Erythroblast (primary cell): Measurements from ENCODE around the gene PALLD.

Source experiments
- GATA1 ChIP-seq: IDR thresholded peaks from 2 replicates; pipeline ENCODE4 v1.6.1; 2011; ENCODE audit warnings: low read depth, mild to moderate bottlenecking, control low read depth, low read length, moderate library complexity
- POLR2A ChIP-seq: IDR thresholded peaks from 2 replicates; pipeline ENCODE4 v1.6.1; 2011; ENCODE audit warnings: mild to moderate bottlenecking, low read length

GRCh38 chr4:168857009-168857408 lies 360.2 kb downstream of the PALLD start:
- no peak for TF ChIP-seq POLR2A
- TF ChIP-seq GATA1 = no peak
